ENCODE results near the gene GALNT13. TPM values are rescaled to one million over a fixed set of nuclear protein-coding genes. Genes with fewer than 3 reads are reported as not detected.

The GALNT13 gene
- total RNA-seq, 2 experiments from 2014 or later: 0.32 to 0.60 TPM

DNA sequence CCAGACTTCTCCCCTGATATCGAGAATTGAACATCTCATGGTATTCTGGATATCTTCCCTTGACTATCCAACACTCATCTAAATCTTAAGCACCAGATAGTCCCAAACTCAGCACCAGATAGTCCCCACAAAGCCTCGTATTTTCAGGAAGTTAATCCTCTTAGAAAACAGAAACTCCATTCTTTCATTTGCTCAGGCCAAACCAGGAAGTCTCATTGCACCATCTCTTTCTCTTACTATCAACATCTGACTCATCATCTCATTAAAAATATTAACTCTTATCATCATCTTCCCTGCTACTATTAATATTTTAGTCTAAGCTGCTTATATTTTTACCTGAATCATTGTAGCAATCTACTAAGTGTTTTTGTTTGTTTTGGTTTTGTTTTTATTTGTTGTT is 286.4 kb downstream of the GALNT13 start:
- ATAC-seq: no peak

DNA sequence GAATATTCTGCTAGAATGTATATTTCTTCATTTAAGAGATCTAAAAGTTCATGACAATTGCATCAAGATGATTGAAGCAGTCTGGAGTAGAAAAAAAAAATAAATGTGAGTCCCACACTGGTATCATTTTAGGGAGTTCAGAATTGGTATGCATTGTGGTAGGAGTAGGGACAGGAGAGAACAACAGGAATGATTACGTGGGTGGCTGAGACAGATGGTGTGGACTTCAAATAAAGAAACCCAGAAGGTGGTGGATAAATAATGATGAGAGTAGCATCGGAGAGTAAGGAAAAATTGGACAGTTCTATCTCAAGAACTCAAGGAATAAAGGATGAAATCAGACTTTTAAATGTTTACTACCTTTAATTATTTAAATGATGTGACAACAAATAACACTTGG is 289.6 kb downstream of the GALNT13 start:
- intact Hi-C loops (cut with micrococcal nuclease): no loop called here
- H3K27me3 Mint-ChIP-seq: no peaks in the 10 kb centered on the region
- H3K27ac Mint-ChIP-seq: no peak overlapping the region
- POLR2A ChIA-PET: no interaction called here
- H3K36me3 Mint-ChIP-seq (ENCODE audit: low read depth): no peaks in the 10 kb centered on the region
- ATAC-seq (no peak), DNase-seq (no peak)
- no peak overlapping the region for H3K4me3 Mint-ChIP-seq
- no peaks in the 10 kb centered on the region for H3K4me1 Mint-ChIP-seq (ENCODE audit: low read depth)
- peaks cover 10% of the 10 kb centered on the region for H3K9me3 Mint-ChIP-seq
- TF ChIP-seq, protein P1, sequence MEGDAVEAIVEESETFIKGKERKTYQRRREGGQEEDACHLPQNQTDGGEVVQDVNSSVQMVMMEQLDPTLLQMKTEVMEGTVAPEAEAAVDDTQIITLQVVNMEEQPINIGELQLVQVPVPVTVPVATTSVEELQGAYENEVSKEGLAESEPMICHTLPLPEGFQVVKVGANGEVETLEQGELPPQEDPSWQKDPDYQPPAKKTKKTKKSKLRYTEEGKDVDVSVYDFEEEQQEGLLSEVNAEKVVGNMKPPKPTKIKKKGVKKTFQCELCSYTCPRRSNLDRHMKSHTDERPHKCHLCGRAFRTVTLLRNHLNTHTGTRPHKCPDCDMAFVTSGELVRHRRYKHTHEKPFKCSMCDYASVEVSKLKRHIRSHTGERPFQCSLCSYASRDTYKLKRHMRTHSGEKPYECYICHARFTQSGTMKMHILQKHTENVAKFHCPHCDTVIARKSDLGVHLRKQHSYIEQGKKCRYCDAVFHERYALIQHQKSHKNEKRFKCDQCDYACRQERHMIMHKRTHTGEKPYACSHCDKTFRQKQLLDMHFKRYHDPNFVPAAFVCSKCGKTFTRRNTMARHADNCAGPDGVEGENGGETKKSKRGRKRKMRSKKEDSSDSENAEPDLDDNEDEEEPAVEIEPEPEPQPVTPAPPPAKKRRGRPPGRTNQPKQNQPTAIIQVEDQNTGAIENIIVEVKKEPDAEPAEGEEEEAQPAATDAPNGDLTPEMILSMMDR (IDR thresholded peaks at IDR 0.05): no peak
- CTCF ChIA-PET: no interaction called here

More for the DNA sequence above, 286.4 kb downstream of the GALNT13 start:
- Mint-ChIP-seq H3K9me3 (peaks cover 8% of the 10 kb centered on the region), H3K4me1 (ENCODE audit: low read depth) (no peaks in the 10 kb centered on the region), H3K36me3 (ENCODE audit: low read depth) (no peaks in the 10 kb centered on the region), H3K27me3 (no peaks in the 10 kb centered on the region), H3K4me3 (no peak overlapping the region), H3K27ac (no peak overlapping the region)
- no peak for DNase-seq
- intact Hi-C loops (cut with micrococcal nuclease): no loop called here
- TF ChIP-seq, protein P1 (IDR thresholded peaks at IDR 0.05): no peak
- POLR2A ChIA-PET: no interaction called here
- CTCF ChIA-PET: no interaction called here

DNA sequence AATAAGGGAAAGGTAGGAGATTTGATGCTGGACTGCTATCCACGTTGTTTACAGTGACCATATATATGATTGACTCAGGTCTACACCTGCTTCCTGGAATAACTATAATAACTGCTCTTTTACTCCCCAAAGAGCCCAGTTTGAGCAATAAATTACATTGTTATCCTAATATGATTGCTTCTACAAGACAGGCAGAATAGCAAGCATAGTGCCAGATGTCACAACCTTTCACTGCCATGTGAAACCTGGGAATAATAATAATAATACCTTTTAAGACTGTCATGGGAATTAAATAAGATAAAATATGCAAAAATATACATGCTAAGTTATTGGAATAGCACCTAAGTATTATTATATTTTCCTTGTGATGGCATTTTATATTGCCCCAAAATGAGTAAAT is 298.7 kb downstream of the GALNT13 start:
- ATAC-seq (no peak), DNase-seq (no peak)
- Mint-ChIP-seq H3K4me3 (no peak overlapping the region), H3K27me3 (no peaks in the 10 kb centered on the region), H3K36me3 (ENCODE audit: low read depth) (no peaks in the 10 kb centered on the region), H3K27ac (no peak overlapping the region), H3K4me1 (ENCODE audit: low read depth) (no peaks in the 10 kb centered on the region), H3K9me3 (peaks cover 2% of the 10 kb centered on the region)
- POLR2A ChIA-PET: no interaction called here
- CTCF ChIA-PET: no interaction called here
- TF ChIP-seq, protein P1 (IDR thresholded peaks at IDR 0.05): no peak
- intact Hi-C loops (cut with micrococcal nuclease): no loop called here

DNA sequence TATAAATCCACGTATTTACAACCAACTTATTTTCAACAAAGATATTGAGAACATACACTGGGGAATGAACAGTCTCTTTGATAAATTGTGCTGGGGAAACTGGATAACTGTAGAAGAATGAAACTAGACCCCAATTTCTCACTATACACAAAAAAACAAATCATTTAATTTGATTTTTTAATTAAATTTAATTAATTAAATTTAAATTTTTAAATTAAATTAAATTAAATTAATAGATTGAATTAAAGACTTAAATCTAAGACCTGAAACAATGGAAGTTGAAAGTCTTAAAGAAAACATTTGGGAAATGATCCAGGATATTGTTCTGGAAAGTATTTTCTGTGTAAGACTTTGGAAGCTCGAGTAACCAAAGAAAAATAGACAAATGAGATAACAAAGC is 301.4 kb downstream of the GALNT13 start:
- H3K4me1 Mint-ChIP-seq (ENCODE audit: low read depth): no peaks in the 10 kb centered on the region
- POLR2A ChIA-PET: no interaction called here
- no peaks in the 10 kb centered on the region for H3K36me3 Mint-ChIP-seq (ENCODE audit: low read depth)
- H3K9me3 Mint-ChIP-seq: no peaks in the 10 kb centered on the region
- CTCF ChIA-PET: no interaction called here
- no peak overlapping the region for H3K4me3 Mint-ChIP-seq
- intact Hi-C loops (cut with micrococcal nuclease): no loop called here
- DNase-seq (no peak), ATAC-seq (no peak)
- TF ChIP-seq, protein P1 (IDR thresholded peaks at IDR 0.05): no peak
- H3K27me3 Mint-ChIP-seq: no peaks in the 10 kb centered on the region
- no peak overlapping the region for H3K27ac Mint-ChIP-seq

DNA sequence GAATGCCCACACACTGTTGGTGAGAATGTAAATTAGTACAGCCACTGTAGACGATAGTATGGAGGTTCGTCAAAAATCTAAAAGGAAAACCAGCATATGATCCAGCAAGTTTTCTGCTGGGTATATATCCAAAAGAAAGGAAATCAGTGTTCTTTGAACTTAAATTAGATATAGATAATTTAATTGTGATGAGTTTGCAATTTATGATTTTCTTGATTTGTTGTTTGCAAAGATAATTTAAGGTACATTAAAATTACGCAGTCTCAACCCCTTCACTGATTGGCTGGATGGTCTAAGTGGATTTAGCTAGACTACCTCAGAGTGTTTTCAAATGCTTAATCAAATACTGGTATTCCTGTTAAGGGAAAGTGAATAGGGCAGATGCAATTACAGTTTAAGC is 302.2 kb downstream of the GALNT13 start:
- ChIA-PET CTCF (no interaction called here), POLR2A (no interaction called here)
- Mint-ChIP-seq H3K27ac (no peak overlapping the region), H3K4me1 (ENCODE audit: low read depth) (no peaks in the 10 kb centered on the region), H3K36me3 (ENCODE audit: low read depth) (no peaks in the 10 kb centered on the region), H3K27me3 (no peaks in the 10 kb centered on the region), H3K4me3 (no peak overlapping the region), H3K9me3 (no peaks in the 10 kb centered on the region)
- no peak for DNase-seq
- intact Hi-C loops (cut with micrococcal nuclease): no loop called here
- no peak for ATAC-seq
- TF ChIP-seq, protein P1 (IDR thresholded peaks at IDR 0.05): no peak
